H1 (cell line): Measurements from ENCODE around the gene ENTPD8. TPM values are rescaled to one million over a fixed set of nuclear protein-coding genes. Genes with fewer than 3 reads are reported as not detected.

Experiments
- CTCF ChIA-PET: fragments of 300-600 bp; sonication (Branson Sonifier 250); formaldehyde crosslinking; loops from one replicate; lab custom pipeline; 2021; ENCODE audit not compliant: partially characterized antibody; lab: Charles Lee
- POLR2A ChIA-PET: fragments of 300-600 bp; sonication (Branson Sonifier 250); formaldehyde crosslinking; loops from one replicate; lab custom pipeline; 2021; ENCODE audit warnings: inconsistent platforms; ENCODE audit not compliant: partially characterized antibody; lab: Charles Lee
- DNase-seq, 2 experiments: peaks; one replicate each; pipeline versions ENCODE4 v3.0.0 to v3.0.0-alpha.2; 2010 to 2022; ENCODE audit warnings: low spot score in 2 of 2, low read depth in 1 of 2, mixed read lengths in 1 of 2
- FAIRE-seq: peaks from 2 replicates; lab custom pipeline; 2011; peaks lifted over from hg19 to GRCh38; lab: Jason Lieb, UNC
- H2AFZ ChIP-seq: 2 replicates; pipeline ENCODE4 v1.8.1; 2012; ENCODE audit warnings: low read length, inconsistent platforms
- H2AK5ac ChIP-seq: 2 replicates; pipeline ENCODE4 v1.6.1; 2013; ENCODE audit warnings: low read depth, low read length
- H2BK120ac ChIP-seq: replicated peaks from 2 replicates; pipeline ENCODE3; 2013; ENCODE audit warnings: low read depth, low read length, inconsistent platforms
- H2BK12ac ChIP-seq: 2 replicates; pipeline ENCODE4 v1.6.1; 2013; ENCODE audit warnings: low read depth, low read length
- H2BK15ac ChIP-seq: 2 replicates; pipeline ENCODE4 v1.6.1; 2013; ENCODE audit warnings: low read length
- H2BK20ac ChIP-seq: 2 replicates; pipeline ENCODE4 v1.6.1; 2013; ENCODE audit warnings: low read length
- H2BK5ac ChIP-seq: 2 replicates; pipeline ENCODE4 v1.6.1; 2013; ENCODE audit warnings: low read depth, low read length
- H3K14ac ChIP-seq: 2 replicates; pipeline ENCODE4 v1.6.1; 2013; ENCODE audit warnings: inconsistent platforms; ENCODE audit not compliant: insufficient read length
- H3K18ac ChIP-seq: 2 replicates; pipeline ENCODE4 v1.6.1; 2013; ENCODE audit warnings: low read length; ENCODE audit errors: extremely low read depth
- H3K23ac ChIP-seq: 2 replicates; pipeline ENCODE4 v1.6.1; 2013; ENCODE audit warnings: inconsistent platforms; ENCODE audit not compliant: insufficient read length
- H3K23me2 ChIP-seq: 2 replicates; pipeline ENCODE4 v1.6.1; 2013; ENCODE audit warnings: low read depth, low read length
- H3K27ac ChIP-seq: 2 replicates; pipeline ENCODE4 v1.6.1; 2011; ENCODE audit warnings: low read depth, low read length, inconsistent platforms
- H3K27me3 ChIP-seq, 4 experiments: replicated peaks in 1 of 4; 1 replicate in 1 of 4; 2 replicates in 3 of 4; pipeline versions ENCODE4 v1.6.1 to v1.8.1; 2011 to 2013; ENCODE audit warnings: low read length in 3 of 4, mild to moderate bottlenecking in 3 of 4, inconsistent platforms in 2 of 4, mixed read lengths in 2 of 4, moderate library complexity in 1 of 4; ENCODE audit not compliant: control insufficient read depth in 3 of 4, insufficient read depth in 3 of 4; ENCODE audit errors: extremely low read depth in 1 of 4
- H3K36me3 ChIP-seq, 4 experiments: 2 replicates each; pipeline versions ENCODE4 v1.6.1 to v1.8.1; 2011 to 2013; ENCODE audit warnings: mild to moderate bottlenecking in 4 of 4, low read length in 3 of 4, moderate library complexity in 2 of 4, control low read depth in 1 of 4, inconsistent platforms in 1 of 4; ENCODE audit not compliant: insufficient read depth in 4 of 4, control insufficient read depth in 2 of 4
- H3K4ac ChIP-seq: replicated peaks from 2 replicates; pipeline ENCODE3; 2013; ENCODE audit warnings: low read length, low read depth, mixed read lengths, inconsistent platforms; ENCODE audit not compliant: insufficient read length
- H3K4me1 ChIP-seq, 4 experiments: replicated peaks in 1 of 4; 1 replicate in 1 of 4; 2 replicates in 3 of 4; pipeline versions ENCODE4 v1.6.1 to v1.8.1; 2011 to 2013; ENCODE audit warnings: low read length in 3 of 4, inconsistent platforms in 2 of 4, mixed read lengths in 1 of 4; ENCODE audit not compliant: insufficient read depth in 4 of 4, control insufficient read depth in 3 of 4
- H3K4me2 ChIP-seq, 2 experiments: 2 replicates each; pipeline versions ENCODE4 v1.6.1 to v1.8.1; 2011 to 2013; ENCODE audit warnings: low read depth in 2 of 2, low read length in 2 of 2, control low read depth in 1 of 2, inconsistent platforms in 1 of 2, mild to moderate bottlenecking in 1 of 2; ENCODE audit not compliant: insufficient read depth in 1 of 2
- H3K4me3 ChIP-seq, 4 experiments: fragments of 200-600, 300-600 bp in 1 of 4; sonication (generic), shearing (Covaris generic), sonication (Bioruptor Twin) in 1 of 4; 2 replicates each; pipeline versions ENCODE4 v1.5.1 to v1.8.1; 2011 to 2016; ENCODE audit warnings: low read length in 4 of 4, low read depth in 3 of 4, control low read depth in 2 of 4, inconsistent platforms in 2 of 4, mild to moderate bottlenecking in 2 of 4, mixed read lengths in 1 of 4, moderate library complexity in 1 of 4; ENCODE audit not compliant: insufficient read depth in 2 of 4; ENCODE audit errors: extremely low read depth in 1 of 4
- H3K56ac ChIP-seq: replicated peaks from 2 replicates; pipeline ENCODE3; 2013; ENCODE audit warnings: low read depth, mild to moderate bottlenecking, mixed read lengths, low read length, inconsistent platforms; ENCODE audit not compliant: insufficient read length
- H3K79me1 ChIP-seq: 2 replicates; pipeline ENCODE4 v1.6.1; 2013; ENCODE audit warnings: low read depth, low read length, control low read depth
- H3K79me2 ChIP-seq, 2 experiments: 2 replicates each; pipeline versions ENCODE4 v1.6.1 to v1.8.1; 2012 to 2013; ENCODE audit warnings: low read length in 2 of 2, mild to moderate bottlenecking in 2 of 2, inconsistent platforms in 1 of 2; ENCODE audit not compliant: insufficient read depth in 2 of 2, control insufficient read depth in 1 of 2
- H3K9ac ChIP-seq, 4 experiments: replicated peaks in 1 of 4; 1 replicate in 1 of 4; 2 replicates in 3 of 4; pipeline versions ENCODE4 v1.6.1 to v1.8.1; 2011 to 2013; ENCODE audit warnings: low read depth in 3 of 4, low read length in 3 of 4, control low read depth in 2 of 4, mild to moderate bottlenecking in 2 of 4, moderate library complexity in 2 of 4, inconsistent platforms in 1 of 4; ENCODE audit errors: extremely low read depth in 1 of 4
- H3K9me3 ChIP-seq, 2 experiments: 2 replicates each; pipeline versions ENCODE4 v1.6.1 to v1.8.1; 2012 to 2013; ENCODE audit warnings: mild to moderate bottlenecking in 2 of 2, moderate library complexity in 2 of 2, control low read depth in 1 of 2, inconsistent platforms in 1 of 2, low read depth in 1 of 2, low read length in 1 of 2, mixed read lengths in 1 of 2; ENCODE audit not compliant: insufficient read depth in 2 of 2
- H4K20me1 ChIP-seq, 2 experiments: replicated peaks in 1 of 2; 2 replicates each; pipeline versions ENCODE3 to v1.8.1; 2011 to 2013; ENCODE audit warnings: inconsistent platforms in 2 of 2, low read length in 2 of 2, mild to moderate bottlenecking in 1 of 2; ENCODE audit not compliant: insufficient read depth in 2 of 2, control insufficient read depth in 1 of 2
- H4K5ac ChIP-seq: 2 replicates; pipeline ENCODE4 v1.6.1; 2013; ENCODE audit warnings: low read length, low read depth, mixed read lengths, inconsistent platforms; ENCODE audit not compliant: insufficient read length
- H4K8ac ChIP-seq: 2 replicates; pipeline ENCODE4 v1.8.0; 2013; ENCODE audit warnings: mild to moderate bottlenecking, moderate library complexity, low read length, inconsistent platforms; ENCODE audit not compliant: insufficient read depth; ENCODE audit errors: extremely low read depth
- H4K91ac ChIP-seq: replicated peaks from 2 replicates; pipeline ENCODE3; 2013; ENCODE audit warnings: low read length, mixed read lengths, inconsistent platforms; ENCODE audit not compliant: insufficient read length
- CEBPB ChIP-seq: IDR thresholded peaks from 2 replicates; pipeline ENCODE4 v1.6.1; 2012; ENCODE audit warnings: low read depth, low read length
- WGBS, 2 experiments: shearing (Covaris generic) in 1 of 2; methylation state at CpG; one replicate each; pipeline versions ENCODE4 v1.1.6 to v1.1.7; 2013 to 2015; ENCODE audit warnings: low lambda C conversion rate in 2 of 2, mixed read lengths in 2 of 2, inconsistent platforms in 1 of 2, low coverage in 1 of 2, missing lambda C conversion rate in 1 of 2; ENCODE audit not compliant: insufficient replicate concordance in 2 of 2, insufficient coverage in 1 of 2, insufficient read length in 1 of 2; ENCODE audit errors: extremely low coverage in 1 of 2, missing lambda C conversion rate in 1 of 2; 5-methylcytosine and 5-hydroxymethylcytosine counted together
- polyA plus RNA-seq, 7 experiments: library from polyadenylated mRNA; depleted of rRNA in 3 of 7; stranded (reverse) in 5 of 7; unstranded in 2 of 7; fragments of >200 nt in 5 of 7; fragments of 200-250 nt in 2 of 7; gene quantifications; 1 replicate in 5 of 7; 2 replicates in 1 of 7; 4 replicates in 1 of 7; pipeline versions ENCODE4 v1.2.1 to v1.2.3, GENCODE V29; 2011 to 2013; ENCODE audit warnings: missing spikeins in 2 of 7, mixed read lengths in 2 of 7
- total RNA-seq: library from RNA; stranded (reverse); fragmentation: NEBNext Ultra II Directional; extraction: Animal tissue kit (Norgen Biotek cat#: 25700); gene quantifications from 2 replicates; pipeline ENCODE4 v1.2.1, GENCODE V29; 2021

The ENTPD8 gene
- total and polyA plus RNA-seq, 2 of the 8 experiments (the other 6 are each of a cell fraction or from before 2014, with no cell fraction given) = 0.48 to 0.51 TPM

GRCh38 chr9:137488327-137488653 lies 47.1 kb upstream of the ENTPD8 start:
- Histone ChIP-seq H4K8ac (no peak overlapping the region), H3K18ac (no peak overlapping the region), H2BK5ac (no peak overlapping the region), H3K4me1 (no peaks in the 10 kb centered on the region), H3K23me2 (no peaks in the 10 kb centered on the region), H3K4me3 (no peak overlapping the region), H4K5ac (no peak overlapping the region), H3K9me3 (no peaks in the 10 kb centered on the region), H3K27ac (no peak overlapping the region), H3K79me1 (no peaks in the 10 kb centered on the region), H3K4ac (no peak overlapping the region), H2AK5ac (no peak overlapping the region), H3K4me2 (no peak overlapping the region), H2BK12ac (no peak overlapping the region), H2AFZ (no peak overlapping the region), H2BK15ac (no peak overlapping the region), H2BK120ac (no peak overlapping the region), H3K23ac (no peak overlapping the region), H3K36me3 (no peaks in the 10 kb centered on the region), H3K79me2 (no peaks in the 10 kb centered on the region), H4K20me1 (peaks cover 0 to 3% of the 10 kb centered on the region in 2 experiments), H3K9ac (no peak overlapping the region; a peak in 1 of 7 replicates), H2BK20ac (no peak overlapping the region), H3K56ac (no peak overlapping the region), H4K91ac (no peak overlapping the region), H3K14ac (no peak overlapping the region), H3K27me3 (no peaks in the 10 kb centered on the region; a peak in 1 of 7 replicates)
- TF ChIP-seq CEBPB = no peak
- CTCF ChIA-PET = interaction anchor here (1.3 to 1.4 kb wide), 2 partner anchors 11 to 21 kb away, joined by 3 to 7 read pairs; no protein-coding TSS in a partner anchor
- DNase-seq = no peak
- POLR2A ChIA-PET = interaction anchor here (1.6 kb wide), 1 partner anchor 10 kb away, joined by 3 read pairs; no protein-coding TSS in a partner anchor
- 93% methylated on average over 6 of the region's 6 CpGs; no CpG with 5 or more reads in 1 of the 2 experiments for WGBS, 2 experiments
- no peak for FAIRE-seq
